ENCODE measurements around the gene SRGAP3. TPM values are rescaled to one million over a fixed set of nuclear protein-coding genes. Genes with fewer than 3 reads are reported as not detected.

The SRGAP3 gene
- total and polyA plus RNA-seq, 4 donors, result 1.2 to 32.8 (median 7.3) TPM

DNA sequence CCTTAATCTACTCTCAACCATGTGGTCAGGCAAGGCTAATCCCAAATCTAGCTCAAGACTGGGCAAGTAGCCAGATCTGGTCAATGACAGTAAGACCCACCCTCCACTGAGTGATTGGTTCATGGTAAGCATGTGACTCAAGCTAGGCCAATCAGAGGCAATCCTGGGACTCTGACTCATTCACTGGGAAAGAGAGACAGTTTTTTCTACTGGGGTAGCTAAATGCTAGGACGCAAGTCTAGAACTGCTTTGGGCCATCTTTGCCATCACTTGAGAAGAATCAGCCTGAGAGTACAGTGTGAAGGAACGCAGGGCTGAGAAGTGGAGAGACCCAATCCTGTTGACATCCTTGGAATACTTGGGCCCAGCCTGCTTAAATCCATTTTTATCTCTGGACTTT, 276.8 kb downstream of the SRGAP3 start:
- Histone ChIP-seq H3K4me1 (ENCODE audit: control insufficient read depth in 5 of 5, insufficient read depth in 5 of 5, low read length in 5 of 5) (no peaks in the 10 kb centered on the region), H3K27ac (ENCODE audit: low read depth in 1 of 2, low read length in 1 of 2) (no peak overlapping the region), H3K9me3 (ENCODE audit: control insufficient read depth in 4 of 4, insufficient read depth in 3 of 4, low read length in 3 of 4) (no peaks in the 10 kb centered on the region), H3K36me3 (ENCODE audit: control insufficient read depth in 4 of 4, insufficient read depth in 4 of 4, low read length in 4 of 4) (no peaks in the 10 kb centered on the region), H3K4me3 (no peak overlapping the region), H3K27me3 (ENCODE audit: control insufficient read depth in 3 of 3, insufficient read depth in 3 of 3, low read length in 2 of 3) (peaks cover 0 to 3% (median 0%) of the 10 kb centered on the region in 3 donors), H3K9ac (ENCODE audit: insufficient read depth in 1 of 2, low read length in 2 of 2) (no peak overlapping the region)
- no peak for DNase-seq
- no peak for ATAC-seq (ENCODE audit: insufficient read depth, low FRiP score)
- WGBS, 2 donors, result 96 to 97% methylated on average over 2 of the region's 2 CpGs
- TF ChIP-seq, protein P1, sequence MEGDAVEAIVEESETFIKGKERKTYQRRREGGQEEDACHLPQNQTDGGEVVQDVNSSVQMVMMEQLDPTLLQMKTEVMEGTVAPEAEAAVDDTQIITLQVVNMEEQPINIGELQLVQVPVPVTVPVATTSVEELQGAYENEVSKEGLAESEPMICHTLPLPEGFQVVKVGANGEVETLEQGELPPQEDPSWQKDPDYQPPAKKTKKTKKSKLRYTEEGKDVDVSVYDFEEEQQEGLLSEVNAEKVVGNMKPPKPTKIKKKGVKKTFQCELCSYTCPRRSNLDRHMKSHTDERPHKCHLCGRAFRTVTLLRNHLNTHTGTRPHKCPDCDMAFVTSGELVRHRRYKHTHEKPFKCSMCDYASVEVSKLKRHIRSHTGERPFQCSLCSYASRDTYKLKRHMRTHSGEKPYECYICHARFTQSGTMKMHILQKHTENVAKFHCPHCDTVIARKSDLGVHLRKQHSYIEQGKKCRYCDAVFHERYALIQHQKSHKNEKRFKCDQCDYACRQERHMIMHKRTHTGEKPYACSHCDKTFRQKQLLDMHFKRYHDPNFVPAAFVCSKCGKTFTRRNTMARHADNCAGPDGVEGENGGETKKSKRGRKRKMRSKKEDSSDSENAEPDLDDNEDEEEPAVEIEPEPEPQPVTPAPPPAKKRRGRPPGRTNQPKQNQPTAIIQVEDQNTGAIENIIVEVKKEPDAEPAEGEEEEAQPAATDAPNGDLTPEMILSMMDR (IDR thresholded peaks at IDR 0.05; ENCODE audit: control extremely low read depth, extremely low read depth), result no peak

DNA sequence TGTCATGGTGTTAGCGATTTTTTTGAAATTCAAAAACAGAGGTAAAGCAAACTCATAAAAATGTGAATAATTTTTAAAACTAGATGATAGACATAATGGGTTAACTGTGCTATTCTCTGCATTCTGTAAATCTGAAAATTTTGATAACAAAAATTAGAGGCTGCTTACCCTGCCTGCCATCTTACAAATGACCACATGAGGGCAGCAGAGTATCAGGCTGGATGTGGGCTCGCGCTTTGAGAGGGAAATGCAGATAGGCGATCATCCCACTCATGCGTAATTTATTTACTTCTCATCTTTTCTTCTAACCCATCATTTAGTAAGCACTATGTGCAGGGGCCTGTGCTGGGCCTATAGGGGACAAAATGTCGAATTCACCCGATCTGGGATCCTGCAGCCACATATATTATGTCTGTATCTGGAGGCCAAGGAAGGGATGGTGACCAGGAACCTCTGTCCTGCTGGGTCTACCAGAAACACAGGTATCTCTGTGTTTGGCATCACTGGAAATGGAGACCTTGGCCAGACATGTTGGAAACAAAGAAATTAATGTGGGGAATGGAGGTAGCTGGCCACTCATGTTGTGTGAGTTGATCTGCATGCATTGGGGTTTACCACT, 278.4 kb downstream of the SRGAP3 start:
- Histone ChIP-seq H3K4me3 (no peak overlapping the region), H3K36me3 (ENCODE audit: control insufficient read depth in 4 of 4, insufficient read depth in 4 of 4, low read length in 4 of 4) (no peaks in the 10 kb centered on the region), H3K9me3 (ENCODE audit: control insufficient read depth in 4 of 4, insufficient read depth in 3 of 4, low read length in 3 of 4) (no peaks in the 10 kb centered on the region), H3K27me3 (ENCODE audit: control insufficient read depth in 3 of 3, insufficient read depth in 3 of 3, low read length in 2 of 3) (peaks cover 0 to 3% (median 0%) of the 10 kb centered on the region in 3 donors), H3K9ac (ENCODE audit: insufficient read depth in 1 of 2, low read length in 2 of 2) (no peak overlapping the region), H3K27ac (ENCODE audit: low read depth in 1 of 2, low read length in 1 of 2) (no peak overlapping the region), H3K4me1 (ENCODE audit: control insufficient read depth in 5 of 5, insufficient read depth in 5 of 5, low read length in 5 of 5) (no peaks in the 10 kb centered on the region)
- TF ChIP-seq, protein P1 (IDR thresholded peaks at IDR 0.05; ENCODE audit: control extremely low read depth, extremely low read depth), result peak; percentile 97
- DNase-seq (peak; percentile 75 to 84 (median 82)), ATAC-seq (ENCODE audit: insufficient read depth, low FRiP score) (peak; percentile 92)
- WGBS, 2 donors, result 0 to 1% methylated on average over 7 of the region's 7 CpGs

DNA sequence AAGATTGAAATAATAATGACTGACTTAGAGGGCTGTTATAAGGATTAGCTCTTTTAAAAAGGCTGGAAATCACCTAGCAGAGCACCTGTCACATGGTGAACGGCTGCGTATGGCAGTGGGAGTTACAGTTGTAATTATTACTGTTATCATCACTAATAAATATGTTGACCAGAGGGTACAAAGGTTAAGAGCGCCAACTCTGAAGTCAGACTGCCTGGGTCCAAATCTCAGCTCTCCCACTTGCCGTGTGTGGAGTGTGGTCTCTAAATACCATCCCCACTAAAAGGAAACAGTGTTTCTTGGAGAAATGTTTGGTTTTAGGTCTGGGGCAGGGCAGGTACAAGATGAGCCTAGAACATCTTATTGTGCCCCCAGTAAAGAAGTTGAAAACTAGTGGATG, 280.2 kb downstream of the SRGAP3 start:
- Histone ChIP-seq H3K9me3 (ENCODE audit: control insufficient read depth in 4 of 4, insufficient read depth in 3 of 4, low read length in 3 of 4) (no peaks in the 10 kb centered on the region), H3K27ac (ENCODE audit: low read depth in 1 of 2, low read length in 1 of 2) (no peak overlapping the region), H3K36me3 (ENCODE audit: control insufficient read depth in 4 of 4, insufficient read depth in 4 of 4, low read length in 4 of 4) (no peaks in the 10 kb centered on the region), H3K9ac (ENCODE audit: insufficient read depth in 1 of 2, low read length in 2 of 2) (no peak overlapping the region), H3K4me3 (no peak overlapping the region), H3K4me1 (ENCODE audit: control insufficient read depth in 5 of 5, insufficient read depth in 5 of 5, low read length in 5 of 5) (no peaks in the 10 kb centered on the region), H3K27me3 (ENCODE audit: control insufficient read depth in 3 of 3, insufficient read depth in 3 of 3, low read length in 2 of 3) (peaks cover 0 to 3% (median 0%) of the 10 kb centered on the region in 3 donors)
- ATAC-seq (ENCODE audit: insufficient read depth, low FRiP score) (no peak), DNase-seq (no peak)
- 68 to 80% methylated on average over 4 of the region's 4 CpGs for WGBS, 2 donors
- TF ChIP-seq, protein P1 (IDR thresholded peaks at IDR 0.05; ENCODE audit: control extremely low read depth, extremely low read depth), result no peak

All from lung (tissue), 12 donors.